GM19035 (cell line): ENCODE measurements around the gene S1PR4.
A peak's percentile ranks its signal among the peaks of the same experiment; 100 is the strongest.
"Not testable (repeated sequence)": the region's sequence is repeated elsewhere in the genome, so short reads cannot be mapped to it uniquely, and the experiment has no call there.

Source experiments
- ATAC-seq: cut with Tn5 transposase; IDR thresholded peaks from one replicate; pipeline ENCODE4 v1.9.1; 2021; ENCODE audit not compliant: unreplicated experiment

S1PR4 gene

DNA sequence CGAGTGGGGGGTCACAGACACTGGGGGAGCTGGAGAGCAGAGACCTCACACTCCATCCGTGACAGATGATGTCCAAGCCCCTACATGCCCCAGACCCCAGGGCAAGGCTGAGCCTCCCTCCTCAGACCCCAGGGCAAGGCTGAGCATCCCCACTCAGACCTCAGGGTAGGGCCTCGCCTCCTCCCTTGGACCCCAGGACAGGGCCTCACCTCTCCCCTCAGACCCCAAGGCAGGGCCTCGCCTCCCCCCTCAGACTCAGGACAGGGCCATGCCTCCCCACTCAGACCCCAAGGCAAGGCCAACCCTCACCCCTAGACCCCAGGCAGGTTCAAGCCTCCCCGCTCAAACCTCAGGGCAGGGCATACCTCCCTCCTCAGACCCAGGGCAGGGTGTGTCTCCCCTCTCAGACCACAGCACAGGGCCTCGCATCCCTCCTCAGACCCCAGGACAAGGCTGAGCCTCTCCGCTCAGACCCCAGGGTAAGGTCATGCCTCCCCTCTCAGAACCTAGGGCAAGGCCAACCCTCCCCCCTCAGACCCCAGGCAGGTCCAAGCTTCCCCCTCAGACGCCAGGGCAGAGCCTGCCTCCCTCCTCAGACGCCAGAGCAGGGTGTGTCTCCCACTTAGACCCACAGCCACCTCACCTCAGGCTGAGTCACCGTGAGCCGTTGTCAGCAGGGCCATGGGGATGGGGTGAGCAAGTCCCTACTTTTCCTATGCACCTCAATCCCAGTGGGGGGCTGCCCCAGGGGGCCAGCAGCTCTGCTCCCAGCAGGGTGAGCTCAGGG, 1.7 kb upstream of the S1PR4 start:
- ATAC-seq: no peak

DNA sequence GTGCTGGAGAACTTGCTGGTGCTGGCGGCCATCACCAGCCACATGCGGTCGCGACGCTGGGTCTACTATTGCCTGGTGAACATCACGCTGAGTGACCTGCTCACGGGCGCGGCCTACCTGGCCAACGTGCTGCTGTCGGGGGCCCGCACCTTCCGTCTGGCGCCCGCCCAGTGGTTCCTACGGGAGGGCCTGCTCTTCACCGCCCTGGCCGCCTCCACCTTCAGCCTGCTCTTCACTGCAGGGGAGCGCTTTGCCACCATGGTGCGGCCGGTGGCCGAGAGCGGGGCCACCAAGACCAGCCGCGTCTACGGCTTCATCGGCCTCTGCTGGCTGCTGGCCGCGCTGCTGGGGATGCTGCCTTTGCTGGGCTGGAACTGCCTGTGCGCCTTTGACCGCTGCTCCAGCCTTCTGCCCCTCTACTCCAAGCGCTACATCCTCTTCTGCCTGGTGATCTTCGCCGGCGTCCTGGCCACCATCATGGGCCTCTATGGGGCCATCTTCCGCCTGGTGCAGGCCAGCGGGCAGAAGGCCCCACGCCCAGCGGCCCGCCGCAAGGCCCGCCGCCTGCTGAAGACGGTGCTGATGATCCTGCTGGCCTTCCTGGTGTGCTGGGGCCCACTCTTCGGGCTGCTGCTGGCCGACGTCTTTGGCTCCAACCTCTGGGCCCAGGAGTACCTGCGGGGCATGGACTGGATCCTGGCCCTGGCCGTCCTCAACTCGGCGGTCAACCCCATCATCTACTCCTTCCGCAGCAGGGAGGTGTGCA, 587 bp downstream of the S1PR4 start:
- no peak for ATAC-seq

GRCh38 chr19:3179739-3180293, 1.2 kb downstream of the S1PR4 start:
- ATAC-seq: no peak

GRCh38 chr19:3183721-3184641, 5.4 kb downstream of the S1PR4 start:
- no peak for ATAC-seq

DNA sequence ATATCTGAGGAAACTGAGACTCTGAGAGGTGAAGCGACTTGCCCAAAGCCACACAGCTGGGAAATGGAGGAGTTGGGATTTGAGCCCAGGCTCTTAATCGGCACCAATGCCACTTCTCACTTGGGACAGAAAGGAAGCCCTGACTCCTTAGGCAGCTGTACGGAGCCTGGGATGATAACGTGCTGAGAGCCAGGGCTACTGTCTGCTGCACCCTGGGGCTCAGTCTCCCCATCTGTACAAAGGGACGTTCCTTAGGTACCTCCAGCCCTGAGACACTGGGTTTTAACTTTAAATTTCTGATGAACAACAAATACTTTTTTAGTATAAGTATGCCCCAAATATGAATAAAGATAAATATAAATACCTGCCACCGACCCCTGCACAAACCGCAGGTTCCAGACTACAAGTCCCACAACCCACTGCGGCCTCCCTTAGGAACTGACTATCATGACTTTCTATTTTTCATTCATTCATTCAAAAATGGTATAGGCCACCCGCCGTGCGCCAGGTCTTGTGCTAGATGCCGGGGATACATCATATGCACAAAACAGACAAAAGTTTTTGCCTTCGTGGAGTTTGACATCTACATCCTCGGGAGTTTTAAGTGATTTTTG, 6.4 kb downstream of the S1PR4 start:
- peak; percentile 28 for ATAC-seq

DNA sequence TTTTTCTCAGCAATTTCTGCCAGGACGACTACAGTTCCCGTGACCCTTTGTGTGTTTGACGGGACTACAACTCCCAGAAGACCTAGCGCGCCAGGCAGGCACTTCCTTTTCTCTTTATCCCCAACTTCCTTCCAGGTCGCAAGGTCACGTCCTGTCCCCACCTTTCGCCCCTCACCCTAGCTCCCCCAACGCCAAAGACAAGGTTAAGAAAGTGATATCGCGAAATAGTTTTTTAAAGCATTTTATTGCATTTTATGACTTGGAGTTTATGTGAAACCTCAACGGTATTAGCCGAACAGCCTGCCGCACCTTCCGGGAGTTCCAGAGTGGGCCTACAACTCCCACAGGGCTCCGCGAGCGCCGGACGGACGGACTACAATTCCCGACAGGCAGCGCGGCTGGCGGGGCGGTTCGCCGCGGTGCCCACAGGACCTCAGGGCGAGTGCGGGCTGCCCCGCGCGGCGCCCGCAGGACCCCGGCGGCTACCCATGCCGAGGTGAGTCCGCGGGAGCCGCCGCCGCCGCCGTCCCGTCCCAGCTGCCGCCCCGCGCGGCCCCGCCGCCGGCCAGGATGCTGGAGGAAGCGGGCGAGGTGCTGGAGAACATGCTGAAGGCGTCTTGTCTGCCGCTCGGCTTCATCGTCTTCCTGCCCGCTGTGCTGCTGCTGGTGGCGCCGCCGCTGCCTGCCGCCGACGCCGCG, 7.0 kb downstream of the S1PR4 start, which contains the start of gene NCLN:
NCLN (plus strand) TSS at position 470 of the 699 bp plus-strand sequence; CDS start at position 571, 101 bp downstream.
- ATAC-seq: peak; percentile 72

DNA sequence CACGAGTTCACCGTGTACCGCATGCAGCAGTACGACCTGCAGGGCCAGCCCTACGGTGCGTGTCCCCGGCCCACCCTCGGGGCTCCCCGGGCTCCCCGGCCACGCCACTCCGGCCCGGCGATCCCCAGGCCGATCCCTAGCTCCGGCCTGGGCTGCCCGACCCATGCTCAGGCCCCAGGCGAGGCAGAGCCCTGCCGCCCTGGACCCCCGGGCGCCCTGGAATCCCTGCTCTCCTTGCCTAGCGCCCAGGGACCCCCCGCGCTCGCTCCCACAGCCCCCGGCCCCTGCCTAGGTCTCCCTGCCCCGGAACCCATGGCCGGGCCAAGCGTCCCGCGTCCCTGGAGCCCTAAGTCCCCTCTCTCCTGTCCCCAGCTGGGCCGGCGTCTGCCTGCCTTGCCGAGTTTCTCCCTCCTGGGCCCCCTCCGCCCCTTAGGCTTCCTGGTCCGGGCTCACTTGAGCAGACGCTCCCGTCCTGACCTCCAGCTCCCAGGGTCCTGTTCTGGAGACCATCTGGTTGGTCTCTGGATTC, 7.7 kb downstream of the S1PR4 start:
- peak; percentile 15 for ATAC-seq

GRCh38 chr19:3186891-3187661, 8.5 kb downstream of the S1PR4 start:
- ATAC-seq: no peak

GRCh38 chr19:3187662-3188511, 9.3 kb downstream of the S1PR4 start:
- no peak for ATAC-seq

DNA sequence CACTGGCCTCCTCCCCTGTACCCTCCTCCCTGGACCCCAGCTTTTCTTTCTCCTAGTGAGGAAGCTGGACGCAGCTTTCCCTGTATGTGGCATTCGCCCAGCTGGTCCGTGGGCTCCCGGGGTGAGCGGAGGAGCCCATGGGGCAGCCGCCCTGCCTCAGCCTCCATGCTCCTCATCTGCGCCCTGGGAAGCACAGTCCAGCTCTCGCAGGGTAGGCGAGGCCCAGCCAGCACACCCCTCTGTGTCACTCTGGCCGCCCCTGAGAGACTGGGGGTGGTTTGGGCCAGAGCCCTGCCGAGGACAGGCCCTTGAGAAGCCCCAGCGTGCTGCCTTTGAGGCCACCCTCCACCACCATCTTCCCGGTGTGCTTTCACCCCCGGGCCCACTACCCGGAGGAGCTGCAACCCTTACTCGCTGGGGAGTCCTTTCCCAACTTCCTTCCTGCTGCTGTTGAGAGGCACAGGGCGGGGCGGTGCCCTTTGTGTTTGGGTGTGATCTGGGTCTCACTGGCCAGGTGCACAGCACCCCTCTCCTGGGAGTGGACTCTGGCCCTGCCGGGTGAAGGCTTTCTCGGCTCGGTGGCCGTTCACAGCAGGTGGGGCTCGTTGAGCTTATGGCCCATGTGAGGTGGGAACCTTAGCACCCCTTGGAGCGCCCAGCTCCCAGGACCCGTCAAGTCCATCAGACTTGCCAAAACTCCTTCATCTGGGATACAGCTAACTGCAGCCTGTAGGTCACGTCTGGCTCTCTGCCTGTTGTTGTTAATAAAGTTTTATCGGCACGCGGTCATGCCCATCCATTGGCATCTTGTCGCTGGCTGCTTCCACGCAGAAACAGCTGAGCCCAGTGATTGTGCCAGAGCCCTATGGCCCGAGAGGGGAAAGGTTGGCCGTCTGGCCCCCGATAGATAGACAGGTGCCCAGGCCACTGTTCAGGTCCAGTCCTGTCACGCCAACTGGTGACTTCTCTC, 10.3 kb downstream of the S1PR4 start:
- ATAC-seq: no peak

- no peak for ATAC-seq
Observed at GRCh38 chr19:3189702-3190469, 11.3 kb downstream of the S1PR4 start.

DNA sequence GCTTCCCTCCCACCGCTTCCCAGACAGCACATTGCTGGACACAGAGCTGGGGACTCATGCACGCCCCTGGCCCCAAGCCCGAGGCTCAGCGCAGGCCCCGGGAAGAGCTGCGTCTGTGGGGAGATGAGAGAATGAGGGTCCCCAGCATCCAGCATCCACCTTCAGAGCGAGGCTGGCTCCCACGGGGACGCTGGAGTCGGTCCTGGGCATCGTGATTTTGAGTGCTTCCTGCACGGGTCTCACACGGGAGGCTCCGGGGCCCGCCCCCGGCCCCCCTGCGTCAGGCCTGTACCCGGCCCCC, 11.9 kb downstream of the S1PR4 start:
- no peak for ATAC-seq

GRCh38 chr19:3190921-3191805, 12.6 kb downstream of the S1PR4 start:
- no peak for ATAC-seq

- not testable (repeated sequence) for ATAC-seq
Observed at GRCh38 chr19:3191806-3192104, 13.2 kb downstream of the S1PR4 start.

DNA sequence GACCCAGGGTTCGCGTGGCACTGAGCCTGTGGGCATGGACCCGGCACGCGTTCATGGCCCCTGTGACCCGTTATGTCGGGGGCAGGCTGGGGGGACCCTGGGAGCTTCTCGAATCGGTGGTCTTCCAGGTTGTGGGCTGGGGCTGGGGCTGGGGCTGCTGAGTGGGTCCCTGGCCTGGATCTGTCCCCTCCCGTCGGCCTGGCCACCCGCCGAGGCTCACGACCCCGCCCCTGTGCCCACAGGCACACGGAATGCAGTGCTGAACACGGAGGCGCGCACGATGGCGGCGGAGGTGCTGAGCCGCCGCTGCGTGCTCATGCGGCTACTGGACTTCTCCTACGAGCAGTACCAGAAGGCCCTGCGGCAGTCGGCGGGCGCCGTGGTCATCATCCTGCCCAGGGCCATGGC, 13.7 kb downstream of the S1PR4 start:
- ATAC-seq: no peak
